Measurements from ENCODE around the gene PLEKHG1.

PLEKHG1 gene

DNA sequence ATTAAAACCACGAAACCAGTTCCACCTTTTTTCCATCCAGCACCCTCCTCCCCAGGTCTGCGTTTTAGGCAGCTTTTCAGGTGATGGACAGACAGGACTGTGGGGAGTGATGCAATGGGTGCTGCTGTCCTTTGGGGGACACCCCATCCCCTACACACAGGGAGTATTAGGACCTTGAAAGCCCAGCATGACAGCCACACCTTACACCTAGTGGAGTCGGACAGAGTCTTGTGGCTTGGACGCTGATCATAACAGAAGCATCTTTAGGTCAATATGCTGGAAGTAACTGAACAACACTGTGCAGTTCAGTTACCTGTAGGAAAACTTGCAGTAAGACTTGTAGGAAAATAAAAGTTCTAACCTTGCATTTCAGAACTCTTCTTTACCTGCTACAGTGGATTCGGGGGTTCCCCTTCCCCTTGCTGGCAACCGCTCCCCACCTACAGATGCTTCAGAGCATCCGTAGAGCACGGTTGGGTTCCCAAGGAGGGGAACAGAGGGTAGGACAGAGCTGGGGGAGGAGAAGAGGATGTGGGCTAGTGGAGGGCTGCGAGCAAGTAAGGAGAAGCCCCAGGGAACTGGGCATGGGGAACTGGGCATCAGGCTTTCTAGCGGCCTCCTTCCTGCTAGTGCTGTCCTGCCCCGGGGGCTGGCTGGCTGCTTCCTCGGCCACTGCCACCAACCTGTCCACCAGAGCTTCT, 31.7 kb downstream of the PLEKHG1 start:
- Histone ChIP-seq H3F3A (ENCODE audit: control insufficient read depth, insufficient read depth) (peaks cover 32% of the 10 kb centered on the region), H3K9me3 (ENCODE audit: control insufficient read depth, insufficient read depth, low read length) (no peaks in the 10 kb centered on the region), H4K20me1 (ENCODE audit: control insufficient read depth, insufficient read depth, low read depth, low read length) (no peaks in the 10 kb centered on the region), H3K36me3 (ENCODE audit: control insufficient read depth, low read length) (peaks cover 8% of the 10 kb centered on the region), H3K79me2 (ENCODE audit: control insufficient read depth, low read length) (peaks cover 92% of the 10 kb centered on the region), H3K4me2 (ENCODE audit: low read length) (peak overlapping the region; percentile 95), H3K27ac (ENCODE audit: low read depth, low read length) (peak overlapping the region; percentile 90), H3K4me3 (ENCODE audit: low read length) (peak overlapping the region; percentile 79), H3K4me1 (ENCODE audit: control insufficient read depth, low read length) (peaks cover 95% of the 10 kb centered on the region), H3K9me2 (replicated peaks; ENCODE audit: control insufficient read depth, low read length) (no peaks in the 10 kb centered on the region), H3K27me3 (ENCODE audit: control insufficient read depth, low read length) (no peaks in the 10 kb centered on the region)
- no peak for TF ChIP-seq EZH2phosphoT487 (IDR thresholded peaks at IDR 0.05; ENCODE audit: borderline replicate concordance, low read length)
- TF ChIP-seq, protein P1, sequence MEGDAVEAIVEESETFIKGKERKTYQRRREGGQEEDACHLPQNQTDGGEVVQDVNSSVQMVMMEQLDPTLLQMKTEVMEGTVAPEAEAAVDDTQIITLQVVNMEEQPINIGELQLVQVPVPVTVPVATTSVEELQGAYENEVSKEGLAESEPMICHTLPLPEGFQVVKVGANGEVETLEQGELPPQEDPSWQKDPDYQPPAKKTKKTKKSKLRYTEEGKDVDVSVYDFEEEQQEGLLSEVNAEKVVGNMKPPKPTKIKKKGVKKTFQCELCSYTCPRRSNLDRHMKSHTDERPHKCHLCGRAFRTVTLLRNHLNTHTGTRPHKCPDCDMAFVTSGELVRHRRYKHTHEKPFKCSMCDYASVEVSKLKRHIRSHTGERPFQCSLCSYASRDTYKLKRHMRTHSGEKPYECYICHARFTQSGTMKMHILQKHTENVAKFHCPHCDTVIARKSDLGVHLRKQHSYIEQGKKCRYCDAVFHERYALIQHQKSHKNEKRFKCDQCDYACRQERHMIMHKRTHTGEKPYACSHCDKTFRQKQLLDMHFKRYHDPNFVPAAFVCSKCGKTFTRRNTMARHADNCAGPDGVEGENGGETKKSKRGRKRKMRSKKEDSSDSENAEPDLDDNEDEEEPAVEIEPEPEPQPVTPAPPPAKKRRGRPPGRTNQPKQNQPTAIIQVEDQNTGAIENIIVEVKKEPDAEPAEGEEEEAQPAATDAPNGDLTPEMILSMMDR (IDR thresholded peaks at IDR 0.05; ENCODE audit: low read depth, low read length, poor library complexity, severe bottlenecking), result no peak

DNA sequence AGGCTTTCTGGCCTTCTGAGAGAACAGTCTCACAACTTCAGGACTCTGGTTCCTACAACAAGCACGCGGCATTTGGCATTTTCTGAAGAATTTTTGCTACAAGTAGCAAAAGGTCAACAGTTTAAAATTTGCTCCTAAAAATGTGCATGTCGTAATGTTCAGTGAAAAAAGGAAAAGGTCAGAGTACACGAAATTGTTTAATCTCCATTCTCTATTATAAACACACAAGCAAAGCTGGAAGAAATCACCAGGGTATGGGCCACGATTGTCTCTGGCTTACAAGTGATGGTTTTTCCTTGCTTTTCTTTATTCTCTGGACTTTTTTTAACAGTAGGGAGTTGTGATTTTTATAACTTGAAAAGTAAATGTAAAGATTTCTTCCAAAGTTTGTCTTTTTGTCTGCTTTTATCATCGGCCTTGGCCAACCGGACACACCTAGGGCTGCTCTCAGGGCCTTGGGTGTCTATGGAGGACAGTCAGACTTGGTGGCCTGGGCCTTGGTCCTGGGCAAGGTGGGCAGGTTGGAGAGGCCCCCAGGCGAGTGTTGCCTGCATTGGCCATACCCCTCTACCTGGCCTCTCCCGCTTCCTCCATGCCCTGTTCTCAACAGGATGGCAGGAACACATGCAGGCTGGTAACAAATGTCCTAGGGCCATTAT, 32.4 kb downstream of the PLEKHG1 start:
- Histone ChIP-seq H3K9me2 (replicated peaks; ENCODE audit: control insufficient read depth, low read length) (no peaks in the 10 kb centered on the region), H3K9me3 (ENCODE audit: control insufficient read depth, insufficient read depth, low read length) (no peaks in the 10 kb centered on the region), H3K27me3 (ENCODE audit: control insufficient read depth, low read length) (no peaks in the 10 kb centered on the region), H3K27ac (ENCODE audit: low read depth, low read length) (peak overlapping the region; percentile 90), H3F3A (ENCODE audit: control insufficient read depth, insufficient read depth) (peaks cover 32% of the 10 kb centered on the region), H3K4me2 (ENCODE audit: low read length) (peak overlapping the region; percentile 95), H3K36me3 (ENCODE audit: control insufficient read depth, low read length) (peaks cover 7% of the 10 kb centered on the region; the same call in 1 of the 2 replicates), H3K4me1 (ENCODE audit: control insufficient read depth, low read length) (peaks cover 95% of the 10 kb centered on the region), H3K79me2 (ENCODE audit: control insufficient read depth, low read length) (peaks cover 92% of the 10 kb centered on the region), H4K20me1 (ENCODE audit: control insufficient read depth, insufficient read depth, low read depth, low read length) (no peaks in the 10 kb centered on the region), H3K4me3 (ENCODE audit: low read length) (peak overlapping the region; percentile 79)
- TF ChIP-seq, protein P1 (IDR thresholded peaks at IDR 0.05; ENCODE audit: low read depth, low read length, poor library complexity, severe bottlenecking), result no peak
- TF ChIP-seq EZH2phosphoT487 (IDR thresholded peaks at IDR 0.05; ENCODE audit: borderline replicate concordance, low read length), result no peak

DNA sequence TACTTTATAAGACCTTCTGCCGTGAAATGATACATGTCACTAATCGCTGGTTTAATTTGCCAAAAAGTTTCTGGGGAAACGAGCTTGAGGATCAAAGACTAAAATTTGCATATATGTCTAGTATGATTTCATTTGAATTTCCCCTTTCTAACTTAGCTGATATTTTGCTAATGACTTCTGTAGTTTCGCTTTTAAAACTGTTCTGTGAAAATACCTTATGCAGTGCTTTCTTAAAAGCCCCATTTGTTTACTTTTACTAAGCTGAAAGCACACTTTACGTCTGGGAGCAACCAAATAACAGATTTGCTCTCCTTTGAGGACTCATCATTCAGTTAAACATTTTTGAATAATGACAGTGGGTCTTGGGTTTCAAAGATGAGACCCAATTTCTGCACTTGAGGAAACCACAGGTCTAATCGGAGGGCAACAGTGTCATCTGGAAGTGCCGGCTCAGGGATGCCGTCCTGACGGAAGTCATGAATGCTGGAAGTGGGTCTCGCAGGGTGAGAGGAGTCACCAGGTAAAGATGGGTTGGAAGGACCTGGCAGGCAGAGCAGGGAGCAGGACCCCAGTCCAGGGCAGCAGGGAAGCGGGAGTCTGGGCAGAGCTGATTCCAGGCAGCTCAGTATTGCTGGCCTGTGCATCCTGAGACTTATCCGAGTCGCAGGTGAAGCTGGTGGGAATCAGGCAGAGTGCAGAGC, 33.2 kb downstream of the PLEKHG1 start:
- Histone ChIP-seq H3K27me3 (ENCODE audit: control insufficient read depth, low read length) (no peaks in the 10 kb centered on the region), H3K9me2 (replicated peaks; ENCODE audit: control insufficient read depth, low read length) (no peaks in the 10 kb centered on the region), H3K36me3 (ENCODE audit: control insufficient read depth, low read length) (peaks cover 12% of the 10 kb centered on the region; the same call in 1 of the 2 replicates), H3F3A (ENCODE audit: control insufficient read depth, insufficient read depth) (peaks cover 32% of the 10 kb centered on the region), H4K20me1 (ENCODE audit: control insufficient read depth, insufficient read depth, low read depth, low read length) (no peaks in the 10 kb centered on the region), H3K27ac (ENCODE audit: low read depth, low read length) (peak overlapping the region; percentile 90), H3K79me2 (ENCODE audit: control insufficient read depth, low read length) (peaks cover 92% of the 10 kb centered on the region), H3K4me2 (ENCODE audit: low read length) (peak overlapping the region; percentile 95), H3K4me3 (ENCODE audit: low read length) (peak overlapping the region; percentile 79), H3K4me1 (ENCODE audit: control insufficient read depth, low read length) (peaks cover 95% of the 10 kb centered on the region), H3K9me3 (ENCODE audit: control insufficient read depth, insufficient read depth, low read length) (no peaks in the 10 kb centered on the region)
- TF ChIP-seq EZH2phosphoT487 (IDR thresholded peaks at IDR 0.05; ENCODE audit: borderline replicate concordance, low read length), result no peak
- TF ChIP-seq, protein P1 (IDR thresholded peaks at IDR 0.05; ENCODE audit: low read depth, low read length, poor library complexity, severe bottlenecking), result no peak
